ENCODE results near the gene NUDT4B. TPM values are rescaled to one million over a fixed set of nuclear protein-coding genes. Genes with fewer than 3 reads are reported as not detected.
"Not testable (repeated sequence)": the region's sequence is repeated elsewhere in the genome, so short reads cannot be mapped to it uniquely, and the experiment has no call there.

Gene NUDT4B
- 0.85 to 1.6 TPM in 2 of 3 replicates, not detected in the other for total RNA-seq
- long read RNA-seq, result 0 reads

DNA sequence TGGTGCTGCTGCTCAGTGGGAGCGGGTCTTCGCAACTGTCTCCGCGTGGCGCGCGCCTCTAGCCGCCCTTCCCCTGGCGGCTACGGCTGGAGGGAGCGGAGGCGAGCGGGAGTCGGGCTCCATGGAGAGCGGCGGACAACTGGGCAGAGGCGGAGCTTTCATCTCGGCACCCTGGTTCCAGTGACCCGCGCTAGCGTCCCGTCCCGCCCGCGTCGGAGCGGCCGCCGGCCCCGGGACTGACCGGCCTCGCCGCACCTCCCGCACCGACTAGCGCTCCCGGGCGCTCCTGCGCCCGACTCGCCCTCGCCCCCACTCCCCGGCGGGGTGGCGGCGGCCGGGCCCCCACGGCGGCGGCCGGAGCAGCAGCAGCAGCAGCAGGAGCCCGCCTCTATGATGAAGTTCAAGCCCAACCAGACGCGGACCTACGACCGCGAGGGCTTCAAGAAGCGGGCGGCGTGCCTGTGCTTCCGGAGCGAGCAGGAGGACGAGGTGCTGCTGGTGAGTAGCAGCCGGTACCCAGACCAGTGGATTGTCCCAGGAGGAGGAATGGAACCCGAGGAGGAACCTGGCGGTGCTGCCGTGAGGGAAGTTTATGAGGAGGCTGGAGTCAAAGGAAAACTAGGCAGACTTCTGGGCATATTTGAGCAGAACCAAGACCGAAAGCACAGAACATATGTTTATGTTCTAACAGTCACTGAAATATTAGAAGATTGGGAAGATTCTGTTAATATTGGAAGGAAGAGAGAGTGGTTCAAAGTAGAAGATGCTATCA lies at the start of gene NUDT4B:
TSS of gene NUDT4B (plus strand) at position 212 of the 772 bp plus-strand sequence. CDS start at position 391, 179 bp downstream.
- not testable (repeated sequence) for H3K9me3 Mint-ChIP-seq (ENCODE audit: low read depth); H3K27ac Mint-ChIP-seq (ENCODE audit: unreplicated experiment); H3K4me1 Mint-ChIP-seq (ENCODE audit: low read depth); H3K27me3 Mint-ChIP-seq (ENCODE audit: low read depth); H3K4me3 Mint-ChIP-seq (ENCODE audit: unreplicated experiment); DNase-seq (ENCODE audit: low spot score); H3K36me3 Mint-ChIP-seq (ENCODE audit: low read depth)

DNA sequence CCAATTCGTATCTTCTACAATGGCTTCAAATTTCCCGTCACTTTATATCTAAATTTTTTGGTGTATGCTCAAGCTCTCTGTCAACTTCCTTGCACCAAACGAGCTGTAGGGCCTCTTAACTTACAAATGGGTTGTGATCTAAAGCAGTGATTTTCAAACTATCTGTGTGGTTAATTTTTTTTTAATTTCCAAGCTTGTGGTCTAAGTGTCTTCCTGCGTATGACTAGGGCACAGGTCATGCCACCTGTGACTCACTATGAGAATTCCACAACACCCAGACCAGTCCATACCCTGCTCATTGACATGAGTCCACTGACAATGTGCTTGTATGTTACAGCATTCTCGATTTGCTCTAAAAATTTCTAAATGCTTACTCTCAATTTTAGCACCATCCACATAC lies 49.2 kb upstream of the NUDT4B start:
- not testable (repeated sequence) for H3K27me3 Mint-ChIP-seq (ENCODE audit: low read depth); H3K9me3 Mint-ChIP-seq (ENCODE audit: low read depth); DNase-seq (ENCODE audit: low spot score)

DNA sequence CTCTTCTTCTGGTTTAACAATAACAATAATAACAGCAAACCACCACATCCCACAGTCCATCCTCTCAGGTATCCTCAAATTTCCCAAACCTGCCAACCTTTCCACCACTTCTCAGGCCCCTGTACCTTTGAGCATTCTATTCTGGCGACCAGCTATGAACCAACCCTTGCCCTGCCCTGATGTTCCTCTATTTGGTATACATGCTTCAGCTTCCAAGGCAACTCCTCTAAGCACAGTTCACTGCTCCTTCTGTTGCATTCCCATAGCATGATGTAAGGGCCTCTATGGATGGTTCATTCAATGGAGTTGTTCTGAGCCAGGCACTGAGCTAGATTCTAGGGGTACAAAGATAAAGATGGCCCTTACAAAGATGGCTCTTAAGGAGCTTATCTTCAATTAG lies 46.3 kb upstream of the NUDT4B start:
- not testable (repeated sequence) for H3K36me3 Mint-ChIP-seq (ENCODE audit: low read depth); DNase-seq (ENCODE audit: low spot score); H3K9me3 Mint-ChIP-seq (ENCODE audit: low read depth); H3K27ac Mint-ChIP-seq (ENCODE audit: unreplicated experiment); H3K27me3 Mint-ChIP-seq (ENCODE audit: low read depth); H3K4me1 Mint-ChIP-seq (ENCODE audit: low read depth); H3K4me3 Mint-ChIP-seq (ENCODE audit: unreplicated experiment)

More for the DNA sequence above, 49.2 kb upstream of the NUDT4B start:
- H3K4me3 Mint-ChIP-seq (ENCODE audit: unreplicated experiment); H3K36me3 Mint-ChIP-seq (ENCODE audit: low read depth); H3K4me1 Mint-ChIP-seq (ENCODE audit: low read depth); H3K27ac Mint-ChIP-seq (ENCODE audit: unreplicated experiment): not testable (repeated sequence)

DNA sequence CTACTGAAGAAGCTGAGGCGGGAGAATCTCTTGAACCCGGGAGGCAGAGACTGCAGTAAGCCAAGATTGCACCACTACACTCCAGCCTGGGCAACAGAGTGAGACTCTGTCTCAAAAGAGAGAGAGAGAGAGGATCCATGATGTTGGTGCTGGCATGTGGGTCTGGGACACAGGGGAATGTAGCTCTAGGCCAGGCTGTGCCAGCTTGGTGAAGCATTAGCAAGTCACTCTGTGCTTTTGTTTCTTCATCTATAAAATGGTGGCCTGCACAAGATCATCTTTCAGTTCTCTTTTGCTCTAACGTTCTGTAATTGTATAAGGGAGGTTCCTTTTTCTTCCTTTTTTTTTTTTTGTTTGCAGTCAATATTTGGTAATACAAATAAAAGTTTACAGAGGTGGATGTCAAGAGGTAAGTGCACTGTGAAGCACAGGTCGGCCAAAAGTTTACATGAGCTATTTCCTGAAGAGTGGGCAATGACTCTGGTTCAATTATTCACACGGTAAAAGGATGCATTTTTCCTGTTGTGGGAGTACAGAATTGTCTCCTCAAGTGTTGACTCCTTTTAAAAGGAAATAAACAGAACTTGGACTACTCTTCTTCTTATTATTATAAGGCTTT lies 44.5 kb upstream of the NUDT4B start:
- H3K27ac Mint-ChIP-seq (ENCODE audit: unreplicated experiment); DNase-seq (ENCODE audit: low spot score); H3K36me3 Mint-ChIP-seq (ENCODE audit: low read depth); H3K9me3 Mint-ChIP-seq (ENCODE audit: low read depth); H3K4me3 Mint-ChIP-seq (ENCODE audit: unreplicated experiment); H3K4me1 Mint-ChIP-seq (ENCODE audit: low read depth); H3K27me3 Mint-ChIP-seq (ENCODE audit: low read depth): not testable (repeated sequence)

DNA sequence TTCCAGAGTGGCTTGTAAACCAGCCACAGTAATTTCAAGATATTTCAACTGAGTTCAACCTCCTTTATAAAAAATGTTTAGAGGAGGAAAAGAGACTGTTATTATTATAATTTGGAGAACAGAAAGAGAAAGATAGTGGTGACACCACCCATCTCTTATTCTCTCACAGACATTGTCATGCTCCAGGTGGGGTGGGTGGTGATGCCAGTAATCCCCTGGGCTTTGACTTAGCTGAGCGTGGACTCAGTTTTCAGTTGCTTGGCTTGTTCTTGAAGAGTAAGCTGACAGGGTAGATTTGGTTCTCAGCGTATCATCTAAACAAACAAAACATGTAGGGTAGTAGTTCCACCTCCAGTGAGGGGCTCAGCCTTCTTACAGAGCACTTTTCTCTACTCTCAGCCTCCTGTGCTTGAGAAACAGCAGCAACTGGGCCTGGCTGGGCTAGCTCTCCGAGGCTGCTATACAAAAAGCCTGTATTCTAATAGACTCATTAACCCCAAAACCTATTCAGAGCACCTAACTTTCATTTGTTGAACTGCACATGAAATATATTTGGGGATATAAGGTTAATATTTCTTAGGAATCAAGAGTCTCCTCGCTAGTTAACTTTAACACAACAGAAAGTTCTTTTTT lies 43.1 kb upstream of the NUDT4B start:
- H3K27me3 Mint-ChIP-seq (ENCODE audit: low read depth), result not testable (repeated sequence)

DNA sequence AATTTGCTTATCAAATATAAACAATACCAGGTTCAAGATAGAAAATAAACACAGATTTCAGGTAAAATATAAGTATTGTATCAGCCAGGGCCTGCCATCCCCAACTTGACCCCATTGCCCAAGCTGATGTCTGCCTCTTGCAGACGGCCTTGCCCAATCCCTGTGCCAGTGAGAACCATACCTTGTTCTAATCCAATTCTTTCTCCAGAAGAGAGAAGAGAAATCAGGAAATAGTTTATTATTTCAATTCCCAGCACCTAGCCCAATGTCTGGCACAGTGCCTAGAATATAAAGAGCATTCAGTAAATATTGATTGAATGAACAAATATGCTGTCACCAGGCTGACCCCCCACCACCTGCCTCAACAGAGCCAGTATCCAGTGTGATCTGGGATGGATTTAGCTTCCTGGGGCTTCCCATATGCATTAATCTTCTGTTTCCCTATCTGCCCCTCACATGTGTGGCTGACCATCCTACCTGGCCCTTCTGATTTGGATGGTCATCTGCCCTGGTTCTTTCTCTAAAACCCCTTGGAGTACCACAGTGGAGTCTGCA lies 39.7 kb upstream of the NUDT4B start:
- DNase-seq (ENCODE audit: low spot score), result not testable (repeated sequence)

More for the DNA sequence above, 43.1 kb upstream of the NUDT4B start:
- H3K4me3 Mint-ChIP-seq (ENCODE audit: unreplicated experiment); H3K4me1 Mint-ChIP-seq (ENCODE audit: low read depth); H3K36me3 Mint-ChIP-seq (ENCODE audit: low read depth); DNase-seq (ENCODE audit: low spot score); H3K27ac Mint-ChIP-seq (ENCODE audit: unreplicated experiment); H3K9me3 Mint-ChIP-seq (ENCODE audit: low read depth): not testable (repeated sequence)

DNA sequence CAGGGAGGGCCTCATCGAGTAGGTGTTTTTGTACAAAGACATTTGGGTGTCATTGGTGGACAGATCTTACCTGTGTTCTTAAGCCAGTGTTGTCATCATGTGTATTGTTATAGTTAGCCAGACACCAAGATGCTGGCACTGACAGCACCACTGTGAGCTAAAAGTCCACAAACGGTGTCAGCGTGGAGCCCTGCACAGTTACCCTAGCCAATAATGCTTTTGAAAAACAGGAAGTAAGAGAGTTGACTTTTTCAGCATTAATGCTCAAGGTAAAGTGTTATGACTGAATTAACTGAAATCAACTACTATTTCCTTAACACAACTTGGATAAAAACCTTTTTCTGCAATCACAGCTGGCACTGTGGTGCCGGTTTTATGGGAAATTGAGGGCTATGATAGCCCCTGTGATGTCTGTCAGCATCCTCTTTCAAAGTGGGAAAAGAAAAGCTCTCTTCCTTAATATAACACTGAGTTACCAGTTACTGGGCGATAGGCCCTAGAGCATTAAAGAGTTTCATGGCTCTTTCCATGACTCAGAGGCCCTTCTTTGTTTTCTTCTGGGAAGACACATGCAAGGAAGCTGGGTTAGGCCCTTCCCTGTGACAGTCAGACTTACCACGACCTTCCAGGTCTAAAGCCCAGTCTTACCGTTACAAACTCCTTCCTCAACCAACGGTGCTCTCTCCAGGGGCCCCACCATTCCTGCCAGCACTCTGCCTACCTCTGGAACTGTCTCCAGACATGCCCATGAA lies 37.6 kb upstream of the NUDT4B start:
- H3K36me3 Mint-ChIP-seq (ENCODE audit: low read depth); H3K27ac Mint-ChIP-seq (ENCODE audit: unreplicated experiment); H3K4me1 Mint-ChIP-seq (ENCODE audit: low read depth): not testable (repeated sequence)

More for the DNA sequence above, 39.7 kb upstream of the NUDT4B start:
- not testable (repeated sequence) for H3K36me3 Mint-ChIP-seq (ENCODE audit: low read depth); H3K9me3 Mint-ChIP-seq (ENCODE audit: low read depth); H3K4me3 Mint-ChIP-seq (ENCODE audit: unreplicated experiment); H3K27me3 Mint-ChIP-seq (ENCODE audit: low read depth); H3K4me1 Mint-ChIP-seq (ENCODE audit: low read depth); H3K27ac Mint-ChIP-seq (ENCODE audit: unreplicated experiment)

DNA sequence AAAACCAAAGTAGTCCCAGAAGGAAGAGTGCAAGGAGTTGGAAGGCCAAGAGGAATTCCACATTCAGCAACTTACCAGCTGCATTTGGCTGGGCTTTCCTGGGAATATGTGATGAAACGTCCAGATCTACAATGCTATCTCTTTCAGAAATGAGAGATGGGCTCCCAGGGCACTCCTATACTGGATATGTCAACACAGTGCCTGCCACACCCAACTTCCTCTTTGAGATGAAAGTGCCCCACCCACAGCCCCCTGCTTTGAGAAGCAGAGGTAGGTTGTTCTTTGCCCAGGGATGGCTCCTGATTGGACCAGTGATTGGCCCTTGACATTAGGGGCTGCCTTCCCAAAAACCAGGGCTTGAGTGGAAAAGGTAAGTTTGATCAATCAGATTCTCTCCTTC lies 36.2 kb upstream of the NUDT4B start:
- not testable (repeated sequence) for H3K4me3 Mint-ChIP-seq (ENCODE audit: unreplicated experiment); H3K9me3 Mint-ChIP-seq (ENCODE audit: low read depth); H3K27me3 Mint-ChIP-seq (ENCODE audit: low read depth); H3K36me3 Mint-ChIP-seq (ENCODE audit: low read depth); H3K4me1 Mint-ChIP-seq (ENCODE audit: low read depth); H3K27ac Mint-ChIP-seq (ENCODE audit: unreplicated experiment); DNase-seq (ENCODE audit: low spot score)

More for the DNA sequence above, 37.6 kb upstream of the NUDT4B start:
- not testable (repeated sequence) for H3K27me3 Mint-ChIP-seq (ENCODE audit: low read depth); H3K4me3 Mint-ChIP-seq (ENCODE audit: unreplicated experiment); H3K9me3 Mint-ChIP-seq (ENCODE audit: low read depth); DNase-seq (ENCODE audit: low spot score)

DNA sequence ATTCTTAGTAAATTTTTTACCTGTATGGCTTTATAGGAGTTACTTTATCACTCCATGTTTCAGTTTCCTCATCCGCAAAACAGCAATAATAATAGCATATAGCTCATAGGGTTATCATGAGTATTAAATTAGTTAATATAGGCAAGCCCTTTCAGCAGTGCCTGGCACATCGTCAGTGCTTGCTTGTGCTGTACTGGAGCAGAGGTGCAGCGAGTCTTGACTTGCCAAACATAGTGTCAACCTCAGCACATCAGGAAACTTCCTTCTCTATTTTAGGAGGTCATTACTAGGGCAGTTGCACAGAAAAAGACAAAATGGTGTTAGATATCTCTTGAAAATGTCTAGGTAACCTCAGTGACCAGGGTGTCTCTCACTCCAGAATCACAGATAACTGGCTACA lies 33.1 kb upstream of the NUDT4B start:
- not testable (repeated sequence) for DNase-seq (ENCODE audit: low spot score); H3K9me3 Mint-ChIP-seq (ENCODE audit: low read depth); H3K27ac Mint-ChIP-seq (ENCODE audit: unreplicated experiment); H3K36me3 Mint-ChIP-seq (ENCODE audit: low read depth); H3K4me1 Mint-ChIP-seq (ENCODE audit: low read depth); H3K4me3 Mint-ChIP-seq (ENCODE audit: unreplicated experiment); H3K27me3 Mint-ChIP-seq (ENCODE audit: low read depth)

DNA sequence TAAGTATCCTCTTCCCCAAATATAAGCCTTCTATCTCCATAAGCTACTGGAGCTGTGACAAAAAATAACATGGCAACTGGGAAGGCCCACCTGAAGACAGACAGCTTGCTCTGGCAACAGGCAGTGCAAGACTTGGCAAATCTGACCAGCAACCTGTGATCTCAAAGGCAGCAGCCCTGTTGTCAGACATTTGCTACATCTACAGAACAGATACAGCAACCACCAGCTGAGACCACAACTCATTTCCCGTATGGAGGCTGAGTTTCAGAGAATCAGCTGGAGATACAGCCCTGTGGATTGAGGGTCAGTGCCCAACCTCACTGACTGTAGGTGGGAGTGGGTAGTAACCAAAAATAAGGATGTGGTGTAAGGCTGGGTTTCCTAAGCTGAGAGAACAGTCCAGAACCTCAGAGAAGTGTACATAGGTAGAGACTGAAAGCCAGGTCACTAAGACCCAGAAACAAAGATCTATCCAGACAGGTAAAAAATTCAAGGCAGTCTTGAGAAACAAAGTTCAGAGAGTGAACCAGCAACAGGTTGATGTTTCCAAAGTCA lies 31.5 kb upstream of the NUDT4B start:
- H3K9me3 Mint-ChIP-seq (ENCODE audit: low read depth); H3K27me3 Mint-ChIP-seq (ENCODE audit: low read depth); H3K36me3 Mint-ChIP-seq (ENCODE audit: low read depth); H3K4me3 Mint-ChIP-seq (ENCODE audit: unreplicated experiment); H3K27ac Mint-ChIP-seq (ENCODE audit: unreplicated experiment); DNase-seq (ENCODE audit: low spot score); H3K4me1 Mint-ChIP-seq (ENCODE audit: low read depth): not testable (repeated sequence)

DNA sequence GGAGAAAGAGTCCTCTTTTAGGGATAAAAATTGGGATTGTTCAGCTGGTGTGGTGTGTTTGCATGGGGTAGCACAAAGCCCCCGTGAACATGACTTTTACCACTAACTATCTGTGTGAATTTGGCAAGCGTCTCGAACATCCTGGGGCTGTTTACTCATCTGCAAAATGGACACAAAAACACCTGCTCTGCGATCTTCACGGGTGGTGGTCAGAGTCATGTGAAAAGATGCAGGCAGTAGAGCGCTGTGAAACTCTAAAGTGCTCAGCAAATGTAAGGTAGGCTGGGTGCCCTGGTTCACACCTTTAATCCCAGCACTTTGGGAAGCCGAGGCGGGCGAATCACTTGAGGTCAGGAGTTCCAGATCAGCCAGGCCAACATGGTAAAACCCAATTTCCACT lies 27.7 kb upstream of the NUDT4B start:
- H3K9me3 Mint-ChIP-seq (ENCODE audit: low read depth); H3K4me1 Mint-ChIP-seq (ENCODE audit: low read depth); DNase-seq (ENCODE audit: low spot score); H3K27me3 Mint-ChIP-seq (ENCODE audit: low read depth); H3K27ac Mint-ChIP-seq (ENCODE audit: unreplicated experiment); H3K4me3 Mint-ChIP-seq (ENCODE audit: unreplicated experiment); H3K36me3 Mint-ChIP-seq (ENCODE audit: low read depth): not testable (repeated sequence)

DNA sequence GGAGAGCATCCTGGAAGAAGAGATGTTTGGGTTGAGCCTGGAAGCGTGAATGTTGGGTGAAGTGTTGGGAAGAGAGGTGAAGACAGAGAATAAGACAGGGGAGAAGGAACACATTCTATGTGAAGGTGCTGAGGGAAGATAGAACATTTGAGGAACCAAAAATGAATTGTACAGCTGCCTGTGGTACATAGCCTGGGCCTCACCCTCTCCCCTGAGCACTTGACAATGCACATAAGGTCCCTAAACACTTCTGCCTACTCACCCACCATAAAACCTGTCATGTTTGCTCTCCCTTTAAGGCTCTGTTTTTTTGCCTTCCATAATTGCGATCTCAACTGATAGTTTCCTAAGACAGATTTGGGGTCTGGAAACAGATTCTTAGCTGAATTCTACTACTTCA lies 25.8 kb upstream of the NUDT4B start:
- H3K4me3 Mint-ChIP-seq (ENCODE audit: unreplicated experiment); H3K4me1 Mint-ChIP-seq (ENCODE audit: low read depth); H3K36me3 Mint-ChIP-seq (ENCODE audit: low read depth); H3K27me3 Mint-ChIP-seq (ENCODE audit: low read depth); H3K9me3 Mint-ChIP-seq (ENCODE audit: low read depth); H3K27ac Mint-ChIP-seq (ENCODE audit: unreplicated experiment); DNase-seq (ENCODE audit: low spot score): not testable (repeated sequence)

Data from chondrocyte (in vitro differentiated cells).